K562 (cell line): ENCODE data around the gene SCT. TPM values are rescaled to one million over a fixed set of nuclear protein-coding genes. Genes with fewer than 3 reads are reported as not detected.

Experiments
- ATAC-seq: fragments of 200-7000 bp; cut with Tn5 transposase; 3 replicates; pipeline ENCODE4 v1.9.1; 2020; ENCODE audit warnings: moderate library complexity
- BruUV-seq: library from RNA; stranded (reverse); fragments of 400-500 nt; replicated peaks from 2 replicates; lab custom pipeline; 2021; lab: Mats Ljungman, UMichigan
- CTCF ChIA-PET: fragments of 300-600 bp; formaldehyde crosslinking; extraction: SDS; loops from one replicate; lab custom pipeline; 2021; ENCODE audit warnings: low intra/inter-chr PET ratio; lab: Yijun Ruan, JAX
- POLR2A ChIA-PET: fragments of 300-600, 350-650 bp; sonication (Branson Sonifier 250); formaldehyde crosslinking; extraction: SDS; loops from one replicate; lab custom pipeline; 2021; ENCODE audit warnings: antibody characterized with exemption, inconsistent platforms; lab: Yijun Ruan, JAX
- DNase-seq, 4 experiments: peaks; one replicate each; pipeline versions ENCODE4 v3.0.0 to v3.0.0-alpha.2; 2011 to 2018; ENCODE audit warnings: low spot score in 3 of 4, mixed read lengths in 3 of 4; ENCODE audit errors: extremely low read depth in 1 of 4
- FAIRE-seq: peaks from 2 replicates; lab custom pipeline; 2011; peaks lifted over from hg19 to GRCh38; lab: Jason Lieb, UNC
- H2AFZ ChIP-seq: 2 replicates; pipeline ENCODE4 v1.6.0; 2011; ENCODE audit warnings: low read depth, low read length, control low read depth, inconsistent platforms
- H3K27ac ChIP-seq: fragments of 200-600 bp; 3 replicates; pipeline ENCODE4 v1.8.0; 2011; ENCODE audit warnings: low read depth, mild to moderate bottlenecking, control low read depth, inconsistent platforms, low read length, moderate library complexity, mixed read lengths; ENCODE audit errors: extremely low read depth
- H3K27me3 ChIP-seq, 2 experiments: fragments of 300-600 bp in 1 of 2; 2 replicates in 1 of 2; 3 replicates in 1 of 2; pipeline versions ENCODE4 v1.6.0 to v1.8.0; 2011; ENCODE audit warnings: inconsistent platforms in 2 of 2, low read length in 2 of 2, mild to moderate bottlenecking in 1 of 2, mixed read lengths in 1 of 2, moderate library complexity in 1 of 2; ENCODE audit not compliant: control insufficient read depth in 2 of 2, insufficient read depth in 2 of 2
- H3K36me3 ChIP-seq: fragments of 300-600 bp; 3 replicates; pipeline ENCODE4 v1.8.0; 2011; ENCODE audit warnings: mild to moderate bottlenecking, low read length, inconsistent platforms; ENCODE audit not compliant: control insufficient read depth, insufficient read depth
- H3K4me1 ChIP-seq, 2 experiments: fragments of 200-600 bp in 1 of 2; replicated peaks in 1 of 2; 2 replicates in 1 of 2; 3 replicates in 1 of 2; pipeline versions ENCODE4 v1.5.1 to v1.8.0; 2011; ENCODE audit warnings: inconsistent platforms in 2 of 2, low read length in 2 of 2, mild to moderate bottlenecking in 1 of 2, mixed read lengths in 1 of 2, moderate library complexity in 1 of 2; ENCODE audit not compliant: control insufficient read depth in 2 of 2, insufficient read depth in 2 of 2
- H3K4me2 ChIP-seq: 2 replicates; pipeline ENCODE4 v1.6.1; 2011; ENCODE audit warnings: low read length, control low read depth, inconsistent platforms, mixed read lengths; ENCODE audit not compliant: insufficient read depth
- H3K4me3 ChIP-seq: fragments of 200-600 bp; sonication (generic), shearing (Covaris generic); 2 replicates; pipeline ENCODE4 v1.5.1; 2016; ENCODE audit warnings: control low read depth, inconsistent platforms
- H3K79me2 ChIP-seq: fragments of 200-600 bp; 3 replicates; pipeline ENCODE4 v1.8.0; 2011; ENCODE audit warnings: low read length, inconsistent platforms; ENCODE audit not compliant: control insufficient read depth, insufficient read depth
- H3K9ac ChIP-seq, 2 experiments: 2 replicates each; pipeline versions ENCODE4 v1.6.0 to v1.6.1; 2011; ENCODE audit warnings: low read depth in 2 of 2, low read length in 2 of 2, control low read depth in 1 of 2, inconsistent platforms in 1 of 2, mild to moderate bottlenecking in 1 of 2, mixed read lengths in 1 of 2; ENCODE audit not compliant: insufficient read depth in 1 of 2
- H3K9me1 ChIP-seq: one replicate; pipeline ENCODE4 v1.6.0; 2011; ENCODE audit warnings: inconsistent platforms, mild to moderate bottlenecking, low read length, moderate library complexity; ENCODE audit not compliant: control insufficient read depth, insufficient read depth
- H3K9me3 ChIP-seq: replicated peaks from 2 replicates; pipeline ENCODE4 v1.5.1; 2011; ENCODE audit warnings: low read depth, low read length, inconsistent platforms; ENCODE audit not compliant: control insufficient read depth, insufficient read depth
- H4K20me1 ChIP-seq: replicated peaks from 2 replicates; pipeline ENCODE4 v1.6.1; 2011; ENCODE audit warnings: low read length, inconsistent platforms, mixed read lengths; ENCODE audit not compliant: control insufficient read depth, insufficient read depth
- POLR2AphosphoS5 ChIP-seq: IDR thresholded peaks from 2 replicates; pipeline ENCODE4 v1.6.1; 2011; ENCODE audit warnings: mild to moderate bottlenecking, low read depth, low read length, moderate library complexity; ENCODE audit not compliant: control insufficient read depth, insufficient read depth
- POLR2G ChIP-seq: fragments of 200-400 bp; formaldehyde crosslinking; IDR thresholded peaks from 2 replicates; pipeline ENCODE4 v1.6.1; 2017; ENCODE audit warnings: low read depth, mild to moderate bottlenecking, antibody characterized with exemption, low read length, moderate library complexity
- SUPT5H ChIP-seq: fragments of 450-650 bp; IDR thresholded peaks from 2 replicates; pipeline ENCODE4 v1.6.1; 2016
- WGBS: fragments of 100-300 bp; shearing (Covaris generic); methylation state at CpG from one replicate; pipeline ENCODE4 v1.1.6; 2016; ENCODE audit warnings: low coverage, mixed read lengths; ENCODE audit not compliant: insufficient coverage; ENCODE audit errors: missing lambda C conversion rate; 5-methylcytosine and 5-hydroxymethylcytosine counted together
- in situ Hi-C: fragments of 300-500 bp; cut with MboI; formaldehyde crosslinking; loops from 4 replicates; pipeline ENCODE4 v1.15.0; 2018; ENCODE audit warnings: inconsistent platforms, mixed read lengths
- intact Hi-C: fragments of 100-400 bp; cut with micrococcal nuclease; formaldehyde crosslinking; loops from 2 replicates; pipeline ENCODE4 v1.14.2; 2022
- polyA plus RNA-seq, 8 experiments: library from polyadenylated mRNA; depleted of rRNA in 4 of 8; stranded (reverse) in 5 of 8; unstranded in 3 of 8; fragments of >200 nt; fragmentation: Nextera tagmentation in 2 of 8; fragmentation: Illumina TruSeq in 1 of 8; extraction: Ambion mirVana in 2 of 8; extraction: Trizol in 1 of 8; gene quantifications; 2 replicates each; pipeline versions ENCODE4 v1.2.1 to v1.2.3, GENCODE V29; 2011 to 2014; ENCODE audit warnings: inconsistent platforms in 1 of 8, missing spikeins in 1 of 8
- total RNA-seq, 7 experiments: library from RNA; depleted of rRNA in 6 of 7; stranded (reverse); fragments of >200 nt in 6 of 7; fragmentation: Illumina TruSeq in 2 of 7; extraction: Trizol in 2 of 7; gene quantifications; 2 replicates each; pipeline versions ENCODE4 v1.2.1 to v1.2.3, GENCODE V29; 2011 to 2021; ENCODE audit warnings: low replicate concordance in 1 of 7
- TF ChIP-seq, protein P1 (sequence below): fragments of 450-650 bp; IDR thresholded peaks from 2 replicates; pipeline ENCODE4 v1.7.1; 2018; ENCODE audit warnings: mild to moderate bottlenecking, low read depth; ENCODE audit not compliant: partially characterized antibody

The SCT gene
- total and polyA plus RNA-seq, 9 of the 15 experiments (the other 6 are each of a cell fraction or from before 2014, with no cell fraction given) = not detected

DNA sequence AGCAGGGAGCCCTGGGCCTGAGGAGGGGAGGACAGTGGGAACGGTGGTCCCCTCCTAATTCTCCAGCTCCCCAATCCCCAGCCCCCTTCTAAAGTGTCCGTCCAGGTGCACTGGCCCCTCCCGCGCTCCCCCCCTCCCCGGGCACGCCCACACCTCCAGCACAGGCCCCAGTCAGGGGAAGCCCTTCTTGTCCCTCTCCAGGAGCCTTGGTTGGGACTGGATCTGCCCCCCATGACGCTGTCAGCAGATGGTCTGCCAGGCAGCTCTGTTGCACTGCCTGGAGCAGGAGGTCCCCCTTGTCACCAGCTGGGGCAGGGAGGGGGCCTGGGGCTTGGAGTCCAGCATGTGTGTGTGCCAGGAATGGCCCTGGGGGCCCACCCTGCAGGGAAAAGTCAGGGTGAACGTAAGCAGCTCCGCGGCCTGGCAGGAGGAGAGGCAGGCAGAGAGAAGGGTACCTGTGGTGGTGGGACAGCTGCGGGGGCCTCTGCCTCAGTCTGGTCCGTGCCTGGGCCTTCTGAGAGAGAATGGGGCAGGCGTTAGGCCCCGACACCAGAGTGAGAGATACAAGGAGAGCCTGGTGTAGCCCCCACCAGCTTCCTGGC, 12.9 kb downstream of the SCT start:
- no peak overlapping the region for H3K4me2 ChIP-seq

More for the DNA sequence above, 12.9 kb downstream of the SCT start:
- Histone ChIP-seq H4K20me1 (peaks cover 13% of the 10 kb centered on the region), H3K9me1 (peaks cover 6% of the 10 kb centered on the region), H3K27ac (peak overlapping the region; percentile 30; the same call in 1 of the 3 replicates), H3K9ac (peak overlapping the region in 1 of 2 experiments; percentile 35; a peak in 1 of 4 replicates), H3K79me2 (peaks cover 9% of the 10 kb centered on the region; the same call in 1 of the 3 replicates), H3K36me3 (peaks cover 83% of the 10 kb centered on the region; the same call in 2 of the 3 replicates), H3K4me3 (no peak overlapping the region), H3K9me3 (no peaks in the 10 kb centered on the region), H3K4me1 (peaks cover 8 to 82% of the 10 kb centered on the region in 2 experiments), H3K27me3 (no peaks in the 10 kb centered on the region), H2AFZ (no peak overlapping the region)
- ChIA-PET POLR2A (interaction anchor here (0.6 to 1.6 kb wide), 4 partner anchors 9 to 135 kb away, joined by 3 to 5 read pairs (median 3); no protein-coding TSS in a partner anchor), CTCF (no interaction called here)
- DNase-seq (no peak), ATAC-seq (no peak), FAIRE-seq (no peak)
- WGBS = 75% methylated on average over 9 of the region's 14 CpGs
- in situ Hi-C loops (no loop called here), intact Hi-C loops (loop anchor here (10.0 kb wide), 1 partner anchor 59 kb away; no protein-coding TSS in a partner anchor)
- peak; percentile 16; the same call in 1 of the 2 replicates for TF ChIP-seq SUPT5H
- 0 out of 2 replicates have a peak, but pooled peaks have one; percentile 9 for TF ChIP-seq POLR2AphosphoS5
- TF ChIP-seq POLR2G = peak; percentile 73
- TF ChIP-seq, protein P1, sequence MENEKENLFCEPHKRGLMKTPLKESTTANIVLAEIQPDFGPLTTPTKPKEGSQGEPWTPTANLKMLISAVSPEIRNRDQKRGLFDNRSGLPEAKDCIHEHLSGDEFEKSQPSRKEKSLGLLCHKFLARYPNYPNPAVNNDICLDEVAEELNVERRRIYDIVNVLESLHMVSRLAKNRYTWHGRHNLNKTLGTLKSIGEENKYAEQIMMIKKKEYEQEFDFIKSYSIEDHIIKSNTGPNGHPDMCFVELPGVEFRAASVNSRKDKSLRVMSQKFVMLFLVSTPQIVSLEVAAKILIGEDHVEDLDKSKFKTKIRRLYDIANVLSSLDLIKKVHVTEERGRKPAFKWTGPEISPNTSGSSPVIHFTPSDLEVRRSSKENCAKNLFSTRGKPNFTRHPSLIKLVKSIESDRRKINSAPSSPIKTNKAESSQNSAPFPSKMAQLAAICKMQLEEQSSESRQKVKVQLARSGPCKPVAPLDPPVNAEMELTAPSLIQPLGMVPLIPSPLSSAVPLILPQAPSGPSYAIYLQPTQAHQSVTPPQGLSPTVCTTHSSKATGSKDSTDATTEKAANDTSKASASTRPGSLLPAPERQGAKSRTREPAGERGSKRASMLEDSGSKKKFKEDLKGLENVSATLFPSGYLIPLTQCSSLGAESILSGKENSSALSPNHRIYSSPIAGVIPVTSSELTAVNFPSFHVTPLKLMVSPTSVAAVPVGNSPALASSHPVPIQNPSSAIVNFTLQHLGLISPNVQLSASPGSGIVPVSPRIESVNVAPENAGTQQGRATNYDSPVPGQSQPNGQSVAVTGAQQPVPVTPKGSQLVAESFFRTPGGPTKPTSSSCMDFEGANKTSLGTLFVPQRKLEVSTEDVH = no peak
- BruUV-seq = no TSS peak
